Endothelial cell of umbilical vein (primary cell): Measurements from ENCODE around the gene CABYR. TPM values are rescaled to one million over a fixed set of nuclear protein-coding genes. Genes with fewer than 3 reads are reported as not detected.

Experiments
- BruUV-seq: library from RNA; stranded (reverse); fragments of 400-500 nt; replicated peaks from 2 replicates; lab custom pipeline; 2021; lab: Mats Ljungman, UMichigan
- CTCF ChIA-PET: fragments of 300-600, 350-600 bp; sonication (Branson Sonifier 250); formaldehyde crosslinking; loops from one replicate; lab custom pipeline; 2021; ENCODE audit warnings: antibody characterized with exemption, inconsistent platforms; lab: Charles Lee
- POLR2A ChIA-PET: fragments of 300-600, 350-600 bp; sonication (Branson Sonifier 250); formaldehyde crosslinking; loops from one replicate; lab custom pipeline; 2021; ENCODE audit warnings: antibody characterized with exemption, inconsistent platforms; lab: Charles Lee
- DNase-seq: peaks from one replicate; pipeline ENCODE4 v3.0.0-alpha.2; 2011; ENCODE audit warnings: low read depth, low spot score
- FAIRE-seq: peaks from 2 replicates; lab custom pipeline; 2011; peaks lifted over from hg19 to GRCh38; lab: Jason Lieb, UNC
- H2AFZ ChIP-seq: 2 replicates; pipeline ENCODE4 v1.6.0; 2012; ENCODE audit warnings: low read depth, low read length, control low read depth, inconsistent platforms
- H3K27ac ChIP-seq: 2 replicates; pipeline ENCODE4 v1.5.1; 2011; ENCODE audit warnings: low read depth, mild to moderate bottlenecking, control low read depth, low read length, moderate library complexity; ENCODE audit not compliant: insufficient read depth
- H3K27me3 ChIP-seq, 2 experiments: 2 replicates each; pipeline versions ENCODE4 v1.6.0 to v1.6.1; 2011; ENCODE audit warnings: low read length in 2 of 2, mixed read lengths in 1 of 2; ENCODE audit not compliant: control insufficient read depth in 2 of 2, insufficient read depth in 2 of 2
- H3K36me3 ChIP-seq, 2 experiments: 2 replicates in 1 of 2; 3 replicates in 1 of 2; pipeline ENCODE4 v1.5.1; 2011; ENCODE audit warnings: low read length in 2 of 2, mild to moderate bottlenecking in 1 of 2, moderate library complexity in 1 of 2; ENCODE audit not compliant: control insufficient read depth in 2 of 2, insufficient read depth in 2 of 2; ENCODE audit errors: extremely low read depth in 1 of 2
- H3K4me1 ChIP-seq: 3 replicates; pipeline ENCODE4 v1.5.1; 2011; ENCODE audit warnings: mild to moderate bottlenecking, low read length; ENCODE audit not compliant: control insufficient read depth, insufficient read depth; ENCODE audit errors: extremely low read depth
- H3K4me2 ChIP-seq: 2 replicates; pipeline ENCODE4 v1.6.1; 2011; ENCODE audit warnings: low read length, control low read depth, mixed read lengths; ENCODE audit not compliant: insufficient read depth
- H3K4me3 ChIP-seq, 3 experiments: fragments of 200-600 bp in 1 of 3; sonication (generic), shearing (Covaris generic) in 1 of 3; replicated peaks in 1 of 3; 2 replicates each; pipeline ENCODE4 v1.5.1; 2011 to 2016; ENCODE audit warnings: control low read depth in 3 of 3, low read length in 3 of 3, mild to moderate bottlenecking in 2 of 3, inconsistent platforms in 1 of 3, low read depth in 1 of 3, moderate library complexity in 1 of 3; ENCODE audit not compliant: insufficient read depth in 1 of 3
- H3K79me2 ChIP-seq: 2 replicates; pipeline ENCODE4 v1.6.0; 2012; ENCODE audit warnings: low read length, inconsistent platforms; ENCODE audit not compliant: control insufficient read depth, insufficient read depth
- H3K9ac ChIP-seq: replicated peaks from 2 replicates; pipeline ENCODE3; 2011; ENCODE audit warnings: low read length, control low read depth; ENCODE audit not compliant: insufficient read depth; ENCODE audit errors: extremely low read depth
- H3K9me1 ChIP-seq: replicated peaks from 3 replicates; pipeline ENCODE4 v1.6.0; 2011; ENCODE audit warnings: mild to moderate bottlenecking, low read length; ENCODE audit not compliant: control insufficient read depth, insufficient read depth; ENCODE audit errors: extremely low read depth
- H3K9me3 ChIP-seq: replicated peaks from 2 replicates; pipeline ENCODE4 v1.5.1; 2012; ENCODE audit warnings: low read length, inconsistent platforms; ENCODE audit not compliant: control insufficient read depth, insufficient read depth
- H4K20me1 ChIP-seq: replicated peaks from 2 replicates; pipeline ENCODE3; 2011; ENCODE audit warnings: mild to moderate bottlenecking, low read length; ENCODE audit not compliant: control insufficient read depth, insufficient read depth; ENCODE audit errors: extremely low read depth
- EZH2 ChIP-seq: IDR thresholded peaks from 2 replicates; pipeline ENCODE4 v1.6.1; 2012; ENCODE audit warnings: borderline replicate concordance, low read depth, mild to moderate bottlenecking, moderate library complexity, low read length, inconsistent platforms; ENCODE audit not compliant: severe bottlenecking
- JUN ChIP-seq: IDR thresholded peaks from 2 replicates; pipeline ENCODE4 v1.6.1; 2011; ENCODE audit warnings: borderline replicate concordance, low read depth; ENCODE audit not compliant: insufficient read length, insufficient read depth
- MYC ChIP-seq: IDR thresholded peaks from one replicate; pipeline ENCODE4 v1.6.1; 2011; ENCODE audit warnings: mild to moderate bottlenecking, low read depth, low read length
- POLR2A ChIP-seq: IDR thresholded peaks from 2 replicates; pipeline ENCODE4 v1.6.1; 2012; ENCODE audit warnings: low read depth, mild to moderate bottlenecking, control low read depth, low read length
- dilution Hi-C: fragments of 300-500 bp; cut with MboI; formaldehyde crosslinking; loops from one replicate; pipeline ENCODE4 v1.15.0; 2019; ENCODE audit warnings: low sequenced_read_pairs; ENCODE audit not compliant: extremely low pct_ligation_motif_present
- intact Hi-C: fragments of 100-400 bp; cut with micrococcal nuclease; formaldehyde crosslinking; loops from one replicate; pipeline ENCODE4 v1.10.0; 2022
- polyA plus RNA-seq, 4 experiments: library from polyadenylated mRNA; depleted of rRNA in 3 of 4; stranded (reverse) in 3 of 4; unstranded in 1 of 4; fragments of >200 nt; gene quantifications; 2 replicates each; pipeline versions ENCODE4 v1.2.1 to v1.2.3, GENCODE V29; 2011 to 2012; ENCODE audit warnings: missing spikeins in 1 of 4
- small RNA-seq: library from RNA; depleted of rRNA; stranded (forward); fragments of <200 nt; gene quantifications from one replicate; pipeline ENCODE3, GENCODE V24; 2012; ENCODE audit warnings: low replicate concordance, low read depth; ENCODE audit not compliant: insufficient read depth, insufficient read length
- total RNA-seq: library from RNA; stranded (reverse); gene quantifications from 2 replicates; pipeline ENCODE4 v1.2.3, GENCODE V29; 2021
- TF ChIP-seq, protein P1 (sequence below): IDR thresholded peaks from 2 replicates; pipeline ENCODE4 v1.6.1; 2011; ENCODE audit not compliant: insufficient read depth, insufficient read length
- TF ChIP-seq, protein P2 (sequence below), 2 donors: IDR thresholded peaks; 1 replicate in 1 of 2; 2 replicates in 1 of 2; pipeline ENCODE4 v1.5.1; 2011; ENCODE audit warnings: low read length in 2 of 2, mild to moderate bottlenecking in 2 of 2, moderate library complexity in 2 of 2, control low read depth in 1 of 2, inconsistent platforms in 1 of 2, low read depth in 1 of 2; ENCODE audit not compliant: insufficient read depth in 1 of 2; ENCODE audit errors: extremely low read depth in 1 of 2

CABYR gene
- total and polyA plus RNA-seq, 2 donors (not counting 3 experiments of a cell fraction or from before 2014, with no cell fraction given): 3.9 to 8.9 TPM

DNA sequence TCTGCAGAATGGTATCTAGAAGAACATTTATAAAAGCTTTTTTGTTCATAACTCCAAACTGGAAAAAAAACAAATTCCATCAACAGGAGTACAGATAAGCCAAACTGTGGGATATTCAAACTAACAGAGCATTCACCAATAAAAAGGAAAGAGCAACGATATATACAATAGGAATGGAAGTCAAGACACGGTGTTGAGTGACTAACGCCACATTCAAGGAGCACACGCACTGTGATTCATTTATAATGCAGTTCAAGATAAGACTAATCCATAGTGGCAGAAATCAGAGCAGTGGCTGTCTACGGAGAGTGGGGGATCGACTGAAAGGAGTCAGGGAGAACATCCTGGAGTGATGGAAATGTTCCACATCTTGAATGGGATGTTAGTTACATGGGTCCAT is 70.7 kb downstream of the CABYR start:
- no peaks in the 10 kb centered on the region for H3K9me1 ChIP-seq
- no peak overlapping the region for H3K4me3 ChIP-seq
- no peak for DNase-seq
- FAIRE-seq: no peak
- POLR2A ChIA-PET: no interaction called here
- peaks cover under 1% of the 10 kb centered on the region for H3K4me1 ChIP-seq
- no peaks in the 10 kb centered on the region for H3K9me3 ChIP-seq
- dilution Hi-C loops (no loop called here), intact Hi-C loops (no loop called here)
- H3K36me3 ChIP-seq: no peaks in the 10 kb centered on the region
- CTCF ChIA-PET: no interaction called here
- H3K27me3 ChIP-seq: no peaks in the 10 kb centered on the region
- no peak overlapping the region for H3K27ac ChIP-seq
- no peak overlapping the region for H3K9ac ChIP-seq
- TF ChIP-seq, protein P1, sequence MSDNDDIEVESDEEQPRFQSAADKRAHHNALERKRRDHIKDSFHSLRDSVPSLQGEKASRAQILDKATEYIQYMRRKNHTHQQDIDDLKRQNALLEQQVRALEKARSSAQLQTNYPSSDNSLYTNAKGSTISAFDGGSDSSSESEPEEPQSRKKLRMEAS: no peak
- TF ChIP-seq POLR2A: no peak
- TF ChIP-seq JUN: no peak
- TF ChIP-seq EZH2: no peak
- TF ChIP-seq, protein P2, sequence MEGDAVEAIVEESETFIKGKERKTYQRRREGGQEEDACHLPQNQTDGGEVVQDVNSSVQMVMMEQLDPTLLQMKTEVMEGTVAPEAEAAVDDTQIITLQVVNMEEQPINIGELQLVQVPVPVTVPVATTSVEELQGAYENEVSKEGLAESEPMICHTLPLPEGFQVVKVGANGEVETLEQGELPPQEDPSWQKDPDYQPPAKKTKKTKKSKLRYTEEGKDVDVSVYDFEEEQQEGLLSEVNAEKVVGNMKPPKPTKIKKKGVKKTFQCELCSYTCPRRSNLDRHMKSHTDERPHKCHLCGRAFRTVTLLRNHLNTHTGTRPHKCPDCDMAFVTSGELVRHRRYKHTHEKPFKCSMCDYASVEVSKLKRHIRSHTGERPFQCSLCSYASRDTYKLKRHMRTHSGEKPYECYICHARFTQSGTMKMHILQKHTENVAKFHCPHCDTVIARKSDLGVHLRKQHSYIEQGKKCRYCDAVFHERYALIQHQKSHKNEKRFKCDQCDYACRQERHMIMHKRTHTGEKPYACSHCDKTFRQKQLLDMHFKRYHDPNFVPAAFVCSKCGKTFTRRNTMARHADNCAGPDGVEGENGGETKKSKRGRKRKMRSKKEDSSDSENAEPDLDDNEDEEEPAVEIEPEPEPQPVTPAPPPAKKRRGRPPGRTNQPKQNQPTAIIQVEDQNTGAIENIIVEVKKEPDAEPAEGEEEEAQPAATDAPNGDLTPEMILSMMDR (IDR thresholded peaks at IDR 0.05; ENCODE audit: extremely low read depth in 1 of 2, insufficient read depth in 1 of 2, low read depth in 1 of 2, low read length in 2 of 2): no peak
- no peak for TF ChIP-seq MYC
- no peak overlapping the region for H3K4me2 ChIP-seq
- H4K20me1 ChIP-seq: no peaks in the 10 kb centered on the region
- H2AFZ ChIP-seq: no peak overlapping the region
- no peaks in the 10 kb centered on the region for H3K79me2 ChIP-seq
- BruUV-seq: no TSS peak

Small RNAs within 50 kb of the gene (small RNA-seq; reads per million reads assigned to genes)
- gene RF00017 (not detected), gene RNA5SP452 (not detected), gene RNU5A-6P (not detected)

Other genes starting within 250 kb of the CABYR start
- gene TTC39C, start 124.3 kb upstream of the CABYR start, total RNA-seq: 3.9 and 6.2 TPM in 2 replicates
- 0.56 and 0.61 TPM in 2 replicates for gene TTC39C, start 124.3 kb upstream of the CABYR start, polyA plus RNA-seq